HCT116 (cell line): ENCODE measurements around the gene CPT1B. TPM values are rescaled to one million over a fixed set of nuclear protein-coding genes. Genes with fewer than 3 reads are reported as not detected.

Experiments used
- ATAC-seq: fragments of 200-7000 bp; cut with Tn5 transposase; 2 replicates; pipeline ENCODE4 v1.9.1; 2020; ENCODE audit warnings: mild to moderate bottlenecking, moderate library complexity
- BruUV-seq: library from RNA; stranded (reverse); fragments of 400-500 nt; replicated peaks from 2 replicates; lab custom pipeline; 2021; lab: Mats Ljungman, UMichigan
- CTCF ChIA-PET: fragments of 300-600 bp; sonication (Branson Sonifier 250); formaldehyde crosslinking; loops from one replicate; lab custom pipeline; 2021; ENCODE audit warnings: antibody characterized with exemption; lab: Charles Lee
- POLR2A ChIA-PET: fragments of 300-600, 350-600 bp; sonication (Branson Sonifier 250); formaldehyde crosslinking; loops from one replicate; lab custom pipeline; 2021; ENCODE audit warnings: antibody characterized with exemption; lab: Charles Lee
- RAD21 ChIA-PET, 2 experiments: fragments of 300-600 bp; sonication (Branson Sonifier 250); formaldehyde crosslinking; loops; one replicate each; lab custom pipeline; 2023; ENCODE audit warnings: low total read pairs in 2 of 2; ENCODE audit not compliant: uncharacterized antibody in 2 of 2, unreplicated experiment in 2 of 2, low non-redundant PET in 1 of 2; lab: Charles Lee
- DNase-seq: peaks from one replicate; pipeline ENCODE4 v3.0.0-alpha.2; 2010; ENCODE audit warnings: low read depth, low spot score
- H2AFZ ChIP-seq: fragments of 200-600 bp; shearing (Covaris generic), sonication (generic); 2 replicates; pipeline ENCODE4 v1.6.1; 2017; ENCODE audit warnings: low read depth, mixed run types, mixed read lengths, antibody characterized with exemption, low read length; ENCODE audit not compliant: poor library complexity, severe bottlenecking
- H3K27ac ChIP-seq: 2 replicates; pipeline ENCODE4 v1.5.1; 2012; ENCODE audit warnings: low read depth, low read length
- H3K27me3 ChIP-seq: fragments of 200-600 bp; sonication (generic); 2 replicates; pipeline ENCODE4 v1.6.1; 2016; ENCODE audit warnings: mixed run types, low read length, mixed read lengths; ENCODE audit not compliant: insufficient read depth
- H3K36me3 ChIP-seq, 2 experiments: fragments of 200-500 bp in 1 of 2; fragments of 200-600 bp in 1 of 2; sonication (Bioruptor generic) in 1 of 2; sonication (generic) in 1 of 2; 2 replicates each; pipeline versions ENCODE4 v1.5.1 to v1.6.1; 2014 to 2016; ENCODE audit warnings: low read length in 2 of 2, inconsistent platforms in 1 of 2, mixed read lengths in 1 of 2, mixed run types in 1 of 2; ENCODE audit not compliant: insufficient read depth in 2 of 2, control insufficient read depth in 1 of 2
- H3K4me1 ChIP-seq, 2 experiments: fragments of 200-600 bp in 1 of 2; sonication (generic) in 1 of 2; 2 replicates each; pipeline versions ENCODE4 v1.5.1 to v1.6.1; 2012 to 2017; ENCODE audit warnings: low read length in 2 of 2, inconsistent platforms in 1 of 2, mild to moderate bottlenecking in 1 of 2, mixed read lengths in 1 of 2, mixed run types in 1 of 2, moderate library complexity in 1 of 2; ENCODE audit not compliant: insufficient read depth in 2 of 2, control insufficient read depth in 1 of 2
- H3K4me2 ChIP-seq: fragments of 200-600 bp; sonication (generic); 2 replicates; pipeline ENCODE4 v1.6.1; 2017; ENCODE audit warnings: mixed run types, low read length, mixed read lengths
- H3K4me3 ChIP-seq, 2 experiments: fragments of 200-600 bp in 1 of 2; sonication (generic) in 1 of 2; replicated peaks in 1 of 2; 2 replicates each; pipeline ENCODE4 v1.5.1; 2011 to 2016; ENCODE audit warnings: low read length in 2 of 2, control low read depth in 1 of 2, low read depth in 1 of 2, mild to moderate bottlenecking in 1 of 2, mixed read lengths in 1 of 2, mixed run types in 1 of 2
- H3K79me2 ChIP-seq: fragments of 200-600 bp; sonication (generic); 2 replicates; pipeline ENCODE4 v1.6.1; 2017; ENCODE audit warnings: mild to moderate bottlenecking, mixed run types, low read length, moderate library complexity, mixed read lengths; ENCODE audit not compliant: insufficient read depth
- H3K9ac ChIP-seq: fragments of 200-600 bp; sonication (generic); 2 replicates; pipeline ENCODE4 v1.6.1; 2016; ENCODE audit warnings: low read length, mixed read lengths
- H3K9me2 ChIP-seq: fragments of 200-600 bp; sonication (generic), shearing (Covaris generic); 2 replicates; pipeline ENCODE4 v1.6.1; 2017; ENCODE audit warnings: mixed run types, mild to moderate bottlenecking, moderate library complexity; ENCODE audit not compliant: insufficient read depth
- H3K9me3 ChIP-seq, 2 experiments: fragments of 200-500 bp in 1 of 2; fragments of 200-600 bp in 1 of 2; sonication (Bioruptor generic) in 1 of 2; sonication (generic) in 1 of 2; 2 replicates each; pipeline ENCODE4 v1.6.1; 2014 to 2017; ENCODE audit warnings: low read length in 2 of 2, mixed read lengths in 2 of 2, inconsistent platforms in 1 of 2, low read depth in 1 of 2, mild to moderate bottlenecking in 1 of 2, mixed run types in 1 of 2, moderate library complexity in 1 of 2; ENCODE audit not compliant: control insufficient read depth in 1 of 2, insufficient read depth in 1 of 2
- H4K20me1 ChIP-seq: fragments of 200-600 bp; sonication (generic), shearing (Covaris generic); 2 replicates; pipeline ENCODE4 v1.6.1; 2017; ENCODE audit warnings: mixed run types, mild to moderate bottlenecking, moderate library complexity; ENCODE audit not compliant: insufficient read depth
- ATF3 ChIP-seq: IDR thresholded peaks from 2 replicates; pipeline ENCODE4 v1.6.1; 2012
- CBX3 ChIP-seq: IDR thresholded peaks from 2 replicates; pipeline ENCODE4 v1.6.1; 2012; ENCODE audit warnings: low read depth
- CTCF ChIP-seq, 3 experiments: fragments of 200-600 bp in 1 of 3; sonication (generic) in 1 of 3; IDR thresholded peaks in 2 of 3; conservative IDR thresholded peaks in 1 of 3; 2 replicates each; pipeline ENCODE4 v1.5.1; 2012 to 2017; ENCODE audit warnings: low read depth in 2 of 3, low read length in 2 of 3, antibody characterized with exemption in 1 of 3, borderline replicate concordance in 1 of 3, control low read depth in 1 of 3, mild to moderate bottlenecking in 1 of 3, mixed read lengths in 1 of 3, mixed run types in 1 of 3, moderate library complexity in 1 of 3; ENCODE audit not compliant: insufficient read depth in 1 of 3
- EGR1 ChIP-seq: IDR thresholded peaks from 2 replicates; pipeline ENCODE4 v1.6.1; 2012; ENCODE audit warnings: low read depth
- ELF1 ChIP-seq: IDR thresholded peaks from 2 replicates; pipeline ENCODE4 v1.6.1; 2012; ENCODE audit warnings: low read depth, borderline replicate concordance
- EZH2 ChIP-seq: fragments of 200-600 bp; sonication (generic); IDR thresholded peaks from 2 replicates; pipeline ENCODE4 v1.6.1; 2017; ENCODE audit warnings: antibody characterized with exemption, mixed run types
- EZH2phosphoT487 ChIP-seq: fragments of 200-600 bp; IDR thresholded peaks from 2 replicates; pipeline ENCODE4 v1.6.1; 2018; ENCODE audit warnings: antibody characterized with exemption, borderline replicate concordance
- FOSL1 ChIP-seq: IDR thresholded peaks from 2 replicates; pipeline ENCODE4 v1.6.1; 2012; ENCODE audit warnings: low read depth
- JUND ChIP-seq: IDR thresholded peaks from 2 replicates; pipeline ENCODE4 v1.6.1; 2012
- MAX ChIP-seq: IDR thresholded peaks from 2 replicates; pipeline ENCODE4 v1.6.1; 2012
- POLR2A ChIP-seq: IDR thresholded peaks from 2 replicates; pipeline ENCODE4 v1.7.0; 2011; ENCODE audit warnings: borderline replicate concordance; ENCODE audit not compliant: insufficient read depth, insufficient read length; ENCODE audit errors: extremely low read depth
- POLR2AphosphoS5 ChIP-seq: IDR thresholded peaks from 2 replicates; pipeline ENCODE4 v1.6.1; 2011; ENCODE audit warnings: mild to moderate bottlenecking, low read depth, low read length, moderate library complexity
- REST ChIP-seq: IDR thresholded peaks from 2 replicates; pipeline ENCODE4 v1.6.1; 2012; ENCODE audit warnings: low read depth
- SIN3A ChIP-seq: IDR thresholded peaks from 2 replicates; pipeline ENCODE4 v1.6.1; 2012; ENCODE audit warnings: low read depth
- SP1 ChIP-seq: IDR thresholded peaks from 2 replicates; pipeline ENCODE4 v1.6.1; 2012; ENCODE audit warnings: low read depth
- SRF ChIP-seq: IDR thresholded peaks from 2 replicates; pipeline ENCODE4 v1.6.1; 2012; ENCODE audit warnings: low read depth
- TCF7L2 ChIP-seq: IDR thresholded peaks from 2 replicates; pipeline ENCODE4 v1.7.0; 2011; ENCODE audit warnings: borderline replicate concordance, inconsistent platforms; ENCODE audit not compliant: insufficient read depth, insufficient read length; ENCODE audit errors: extremely low read depth
- ZBTB33 ChIP-seq: IDR thresholded peaks from 2 replicates; pipeline ENCODE4 v1.6.1; 2011; ENCODE audit warnings: mild to moderate bottlenecking, low read length, moderate library complexity; ENCODE audit not compliant: insufficient replicate concordance; ENCODE audit errors: extremely low read depth
- ZFX ChIP-seq: fragments of 450-650 bp; IDR thresholded peaks from 2 replicates; pipeline ENCODE4 v1.6.1; 2017
- ZNF274 ChIP-seq: fragments of 200-500 bp; sonication (Bioruptor generic); IDR thresholded peaks from 2 replicates; pipeline ENCODE4 v1.6.1; 2014; ENCODE audit warnings: mild to moderate bottlenecking, low read depth, low read length, inconsistent platforms
- intact Hi-C: fragments of 100-400 bp; cut with micrococcal nuclease; formaldehyde crosslinking; loops from 2 replicates; pipeline ENCODE4 v1.10.0; 2022
- total RNA-seq: library from RNA; stranded (reverse); gene quantifications from one replicate; pipeline ENCODE4 v1.2.1, GENCODE V29; 2021; ENCODE audit not compliant: unreplicated experiment

Gene CPT1B
- total RNA-seq, 1 experiment from 2014 or later: 35.1 TPM

GRCh38 chr22:50583294-50583861 lies 5.2 kb upstream of the CPT1B start:
- DNase-seq (no peak), ATAC-seq (peak; percentile 41)
- peak overlapping the region; percentile 86 to 90 for H3K4me3 ChIP-seq
- peak overlapping the region; percentile 97 for H3K4me2 ChIP-seq
- H3K9me2 ChIP-seq: no peaks in the 10 kb centered on the region
- intact Hi-C loops: loop anchor here (2.0 kb wide), 1 partner anchor 29 kb away; no protein-coding TSS in a partner anchor
- H3K4me1 ChIP-seq: peaks cover 5 to 28% of the 10 kb centered on the region in 2 experiments
- H3K79me2 ChIP-seq: peaks cover 17% of the 10 kb centered on the region; the same call in 1 of the 2 replicates
- ChIA-PET RAD21 (no interaction called here), POLR2A (interaction anchor here (1.3 to 2.1 kb wide), 2 partner anchors 21 to 58 kb away, joined by 8 read pairs; partner anchors contain the start of genes SCO2 and SYCE3), CTCF (interaction anchor here (1.4 to 1.6 kb wide), 2 partner anchors 21 to 37 kb away, joined by 3 to 4 read pairs; partner anchors contain the start of gene SYCE3)
- peak overlapping the region; percentile 90 for H3K9ac ChIP-seq
- no peaks in the 10 kb centered on the region; a peak in 1 of 4 replicates for H3K36me3 ChIP-seq
- H2AFZ ChIP-seq: no peak overlapping the region
- H3K9me3 ChIP-seq: no peaks in the 10 kb centered on the region
- H3K27me3 ChIP-seq: no peaks in the 10 kb centered on the region
- BruUV-seq: no TSS peak
- no peaks in the 10 kb centered on the region for H4K20me1 ChIP-seq
- peak overlapping the region; percentile 99 for H3K27ac ChIP-seq
- TF ChIP-seq REST: no peak
- TF ChIP-seq POLR2AphosphoS5: no peak
- TF ChIP-seq ELF1: no peak
- no peak for TF ChIP-seq POLR2A
- no peak for TF ChIP-seq SP1
- TF ChIP-seq FOSL1: no peak
- no peak for TF ChIP-seq CTCF (IDR thresholded peaks at IDR 0.05 in 2 of 3, conservative IDR thresholded peaks at IDR 0.05 in 1 of 3; ENCODE audit: borderline replicate concordance in 1 of 3, insufficient read depth in 1 of 3, low read depth in 2 of 3, low read length in 2 of 3)
- TF ChIP-seq CBX3: no peak
- TF ChIP-seq SIN3A: 0 out of 2 replicates have a peak, but pooled peaks have one; percentile 40
- TF ChIP-seq ZNF274: no peak
- peak; percentile 89 for TF ChIP-seq ZFX
- no peak for TF ChIP-seq EZH2phosphoT487
- peak; percentile 46 for TF ChIP-seq MAX
- no peak for TF ChIP-seq ZBTB33
- TF ChIP-seq EZH2: no peak
- TF ChIP-seq JUND: no peak
- no peak for TF ChIP-seq ATF3
- no peak for TF ChIP-seq SRF
- no peak; the same call in 1 of the 2 replicates for TF ChIP-seq EGR1
- no peak for TF ChIP-seq TCF7L2
